Measurements from ENCODE around the gene FIGLA.

The FIGLA gene, protein sequence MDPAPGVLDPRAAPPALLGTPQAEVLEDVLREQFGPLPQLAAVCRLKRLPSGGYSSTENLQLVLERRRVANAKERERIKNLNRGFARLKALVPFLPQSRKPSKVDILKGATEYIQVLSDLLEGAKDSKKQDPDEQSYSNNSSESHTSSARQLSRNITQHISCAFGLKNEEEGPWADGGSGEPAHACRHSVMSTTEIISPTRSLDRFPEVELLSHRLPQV

DNA sequence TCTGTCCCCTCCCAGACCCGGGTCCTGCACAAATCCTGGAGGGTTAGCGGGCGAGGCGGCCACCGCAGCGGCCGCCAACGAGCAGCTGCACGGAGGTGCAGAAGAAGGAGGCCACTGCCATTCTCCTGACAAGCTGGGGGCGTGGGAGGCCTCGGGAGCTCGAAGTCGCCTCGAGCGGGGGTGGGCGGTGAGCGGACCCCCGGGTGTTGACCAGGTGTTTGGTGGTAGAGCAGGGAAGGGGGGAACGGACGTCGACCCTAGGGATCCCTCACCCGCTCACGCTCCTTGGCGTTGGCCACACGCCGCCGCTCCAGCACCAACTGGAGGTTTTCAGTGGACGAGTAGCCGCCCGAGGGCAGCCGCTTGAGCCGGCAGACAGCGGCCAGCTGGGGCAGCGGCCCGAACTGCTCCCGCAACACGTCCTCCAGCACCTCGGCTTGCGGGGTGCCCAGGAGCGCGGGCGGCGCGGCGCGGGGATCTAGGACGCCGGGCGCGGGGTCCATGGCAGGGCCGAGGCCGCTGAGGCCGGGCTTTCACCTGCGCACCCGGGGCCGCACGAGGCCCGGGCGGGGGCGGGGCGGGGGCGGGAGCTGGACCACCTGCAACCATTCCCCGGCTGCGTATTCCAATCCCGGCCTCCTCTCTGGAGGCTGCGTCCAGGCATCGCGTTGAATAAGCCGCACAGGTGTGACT, at the start of gene FIGLA:
Gene FIGLA, minus strand, starts transcription at position 508 of the 693 bp plus-strand sequence. Its CDS starts 5 bp downstream, at position 503.
- DNase-seq (ENCODE audit: low read depth, low spot score), result no peak

GRCh38 chr2:70837980-70838925, 47.8 kb upstream of the FIGLA start:
- no peak for DNase-seq (ENCODE audit: low read depth, low spot score)

- no peak for DNase-seq (ENCODE audit: low read depth, low spot score)
Observed at GRCh38 chr2:70835643-70836042, 45.2 kb upstream of the FIGLA start, which contains the start of gene CD207. TSS of gene CD207 (minus strand) at chr2:70835816. CDS start at chr2:70835776, 40 bp downstream.

- DNase-seq (ENCODE audit: low read depth, low spot score), result no peak
Observed at GRCh38 chr2:70834881-70835280, 44.4 kb upstream of the FIGLA start.

DNA sequence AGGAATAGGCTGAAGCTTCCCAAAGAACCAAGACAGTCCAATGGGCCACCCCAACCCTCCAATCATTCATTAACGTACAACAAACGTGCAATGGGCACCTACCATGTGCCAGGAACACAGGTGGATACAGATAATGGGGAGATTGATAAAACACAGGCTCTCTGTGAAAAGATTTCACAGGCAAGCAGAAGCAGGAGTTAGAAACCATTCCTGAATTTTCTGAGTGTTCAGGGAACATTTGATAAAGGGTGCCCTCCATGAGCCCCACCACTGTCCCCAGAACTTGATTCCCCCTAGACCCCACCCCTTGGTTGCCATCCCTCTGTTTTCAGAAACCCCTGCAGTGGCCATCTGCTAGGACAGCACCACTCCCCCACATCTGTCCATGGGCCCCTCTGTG, 43.7 kb upstream of the FIGLA start:
- DNase-seq (ENCODE audit: low read depth, low spot score), result no peak

DNA sequence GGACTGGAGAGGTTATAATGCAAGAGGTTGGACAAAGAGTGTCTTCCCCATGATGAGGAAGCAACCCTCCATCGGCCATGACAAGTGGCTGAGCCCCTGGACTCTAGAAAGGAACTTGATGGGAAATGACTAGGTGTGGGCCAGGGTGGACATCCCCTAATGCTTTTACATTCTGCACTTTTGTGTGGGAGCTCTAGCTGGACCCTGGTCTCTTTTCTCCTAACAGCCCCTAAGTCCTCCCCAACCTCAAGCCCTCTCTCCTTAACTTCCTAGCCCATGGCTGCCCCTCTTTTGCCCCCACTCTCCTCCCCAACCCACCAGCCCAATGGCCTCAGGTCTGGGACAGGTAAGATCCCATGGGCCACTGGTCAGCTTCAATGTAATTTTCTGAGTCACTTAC, 42.8 kb upstream of the FIGLA start:
- no peak for DNase-seq (ENCODE audit: low read depth, low spot score)

- no peak for DNase-seq (ENCODE audit: low read depth, low spot score)
Observed at GRCh38 chr2:70832386-70832785, 41.9 kb upstream of the FIGLA start.

DNA sequence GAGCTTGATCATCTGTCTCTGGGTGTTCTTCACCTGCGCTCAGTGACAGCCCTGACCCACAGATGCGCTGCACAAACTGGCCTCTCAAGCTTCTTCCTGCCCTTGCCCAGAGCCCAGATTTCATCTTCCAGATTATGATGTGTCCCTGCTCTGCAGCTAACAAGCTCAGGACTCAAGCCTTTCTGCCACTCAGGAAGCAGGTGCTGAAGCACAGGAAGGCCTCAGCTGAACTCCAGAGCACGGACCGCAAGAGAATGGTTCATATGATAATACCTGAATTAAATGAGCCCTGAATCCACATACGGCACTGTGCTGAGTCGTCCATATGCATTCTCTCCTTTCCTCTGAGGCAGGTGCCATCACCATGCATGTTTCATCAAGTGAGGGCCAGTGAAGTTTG, 41.4 kb upstream of the FIGLA start:
- DNase-seq (ENCODE audit: low read depth, low spot score), result no peak

DNA sequence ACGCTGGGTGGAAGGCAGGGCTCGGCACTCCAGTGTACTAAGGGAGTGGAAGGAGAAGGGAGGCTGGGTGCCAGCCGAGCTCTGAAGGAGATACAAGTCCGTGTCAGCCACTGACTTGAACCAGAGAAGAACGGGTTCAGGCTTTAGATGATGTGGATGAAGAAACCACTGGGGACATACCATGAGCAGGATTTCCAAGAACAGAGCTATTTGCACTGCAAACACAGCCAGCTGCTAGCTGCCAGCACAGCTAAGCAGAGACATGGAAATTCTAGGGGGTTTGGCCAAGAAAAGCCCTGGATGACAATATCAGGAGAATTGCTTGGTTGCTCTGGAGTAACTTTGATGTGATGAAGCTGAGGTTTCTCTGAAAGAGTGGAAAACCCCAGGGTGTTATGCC, 39.9 kb upstream of the FIGLA start:
- DNase-seq (ENCODE audit: low read depth, low spot score), result no peak

DNA sequence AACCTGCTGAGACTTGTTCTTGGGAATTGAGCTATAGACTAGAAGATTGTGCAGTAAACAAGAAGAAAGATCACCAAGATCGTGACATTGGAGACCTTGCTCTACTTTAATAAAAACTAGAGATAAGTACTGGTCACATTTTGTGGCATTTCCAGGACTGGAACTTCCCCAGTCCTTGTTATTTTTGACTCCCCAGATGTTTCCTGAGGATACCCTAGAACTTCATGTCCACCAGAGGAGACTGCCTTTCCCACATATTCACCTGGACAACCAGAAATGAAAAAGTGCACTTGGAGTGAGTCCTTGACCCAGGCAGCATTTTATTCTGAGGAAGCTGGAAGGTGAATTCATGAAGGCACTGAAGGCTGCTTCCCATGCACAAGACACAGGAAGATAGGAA, 39.5 kb upstream of the FIGLA start:
- no peak for DNase-seq (ENCODE audit: low read depth, low spot score)

DNA sequence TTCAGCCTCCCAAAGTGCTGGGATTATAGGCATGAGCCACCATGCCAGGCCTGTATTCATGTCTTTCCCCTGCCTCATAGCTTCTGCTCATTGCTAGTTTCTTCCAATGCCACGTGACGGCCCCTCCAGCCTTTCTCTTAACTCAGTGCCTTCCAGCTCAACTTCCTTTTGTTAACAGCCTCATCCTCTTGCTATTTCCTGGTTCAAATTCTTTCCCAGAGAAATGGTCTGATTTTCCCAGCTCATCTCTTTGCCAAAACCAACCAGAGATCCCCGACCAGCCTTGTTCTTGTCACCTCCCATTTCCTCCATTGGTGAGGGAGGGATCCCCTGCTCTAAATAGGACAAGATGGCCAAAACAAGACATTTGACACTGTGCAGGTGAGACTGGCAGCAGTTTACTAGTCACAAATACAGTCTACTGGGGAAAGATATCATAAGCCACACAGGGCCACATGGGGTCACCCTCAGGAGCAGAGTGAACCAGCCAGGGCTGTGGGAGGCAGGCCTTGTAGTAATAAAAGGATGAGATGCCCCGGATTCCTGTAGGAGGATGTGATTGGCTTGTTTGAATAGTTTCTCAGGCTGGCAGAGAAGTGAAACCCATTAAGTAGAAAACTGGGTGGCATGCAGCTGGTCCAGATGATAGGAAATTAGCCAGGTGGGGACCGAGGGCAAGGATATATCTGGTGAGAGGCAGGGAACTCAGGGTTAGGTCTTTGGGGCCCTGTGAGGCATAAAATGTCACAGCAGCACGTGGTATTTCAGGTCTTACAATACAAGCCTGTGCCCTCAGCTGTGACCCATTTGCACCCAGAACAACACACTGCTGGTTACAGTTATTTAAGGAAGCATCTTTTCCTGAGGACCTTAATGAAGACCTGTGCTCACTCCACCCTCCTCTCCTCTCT, 38.7 kb upstream of the FIGLA start:
- no peak for DNase-seq (ENCODE audit: low read depth, low spot score)

- no peak for DNase-seq (ENCODE audit: low read depth, low spot score)
Observed at GRCh38 chr2:70828115-70828514, 37.7 kb upstream of the FIGLA start.

- no peak for DNase-seq (ENCODE audit: low read depth, low spot score)
Observed at GRCh38 chr2:70827388-70827787, 36.9 kb upstream of the FIGLA start.

GRCh38 chr2:70826696-70827350, 36.4 kb upstream of the FIGLA start:
- no peak for DNase-seq (ENCODE audit: low read depth, low spot score)

DNA sequence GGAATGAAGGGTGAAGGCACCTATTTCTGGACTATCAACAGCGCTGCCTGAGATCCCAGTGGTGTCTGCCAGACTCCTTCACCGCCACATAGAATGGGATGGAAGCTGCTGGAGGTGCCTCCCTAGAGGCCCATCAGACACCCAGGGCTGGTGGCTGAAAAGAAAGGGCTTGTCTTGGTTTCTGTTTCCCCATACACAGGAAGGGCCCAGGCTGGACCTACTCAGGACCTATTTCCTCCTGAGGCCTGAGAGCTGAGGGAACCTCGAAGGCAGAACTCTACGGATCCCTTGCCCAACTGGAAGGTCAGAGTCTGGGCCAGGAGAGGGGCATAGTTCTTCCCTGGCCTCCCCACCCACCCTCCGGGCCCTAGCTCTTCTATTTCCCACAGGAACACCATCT, 32.8 kb upstream of the FIGLA start:
- no peak for DNase-seq (ENCODE audit: low read depth, low spot score)

DNA sequence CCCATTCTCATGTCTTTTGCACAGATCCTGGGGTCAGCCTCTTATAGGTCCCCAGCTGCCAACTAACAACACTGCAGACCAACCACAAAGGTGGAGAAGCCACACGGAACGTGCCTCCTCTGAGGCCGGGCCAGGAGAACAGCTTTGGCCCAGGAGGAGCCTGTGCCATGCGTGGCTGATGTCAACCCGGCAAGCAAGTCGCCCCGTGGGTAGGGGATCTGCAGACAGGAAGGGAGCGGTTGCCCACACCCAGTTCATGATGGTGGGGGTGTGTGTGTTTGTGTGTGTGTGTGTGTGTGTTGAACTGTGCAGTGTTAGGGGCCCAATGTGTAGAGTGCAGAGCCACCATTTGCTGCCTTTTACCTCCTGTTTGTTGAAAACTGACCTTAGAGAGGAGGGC, 32.4 kb upstream of the FIGLA start:
- no peak for DNase-seq (ENCODE audit: low read depth, low spot score)

- no peak for DNase-seq (ENCODE audit: low read depth, low spot score)
Observed at GRCh38 chr2:70820499-70820898, 30.1 kb upstream of the FIGLA start, which contains the start of gene CLEC4F. TSS of gene CLEC4F (minus strand) at chr2:70820599. CDS start at chr2:70820523, 76 bp downstream.

- DNase-seq (ENCODE audit: low read depth, low spot score), result no peak
Observed at GRCh38 chr2:70817284-70817954, 27.0 kb upstream of the FIGLA start.

DNA sequence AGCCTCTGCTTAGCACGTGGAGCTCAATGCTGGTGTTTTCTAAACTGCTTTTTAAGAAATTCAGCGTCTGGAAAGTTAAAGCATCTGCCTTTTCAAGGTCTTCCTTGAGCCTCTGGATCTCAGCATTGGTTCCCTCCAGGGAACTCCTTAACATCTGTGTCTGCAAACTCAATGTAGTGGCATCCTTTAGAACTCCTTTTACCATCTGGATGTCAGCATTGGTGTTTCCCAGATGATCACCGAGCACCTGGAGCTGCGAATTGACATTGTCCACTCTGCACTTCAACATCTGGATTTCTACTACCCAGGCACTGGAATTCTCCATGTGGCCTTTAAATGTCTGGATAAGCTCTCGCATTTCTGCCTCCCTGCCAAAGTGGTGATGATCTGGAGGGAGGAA, 26.3 kb upstream of the FIGLA start:
- DNase-seq (ENCODE audit: low read depth, low spot score), result no peak

Measured in iPS DF 19.7 (cell line).